ENCODE results near the gene DNAJC15.
"Not testable (repeated sequence)": the region's sequence is repeated elsewhere in the genome, so short reads cannot be mapped to it uniquely, and the experiment has no call there.

Gene DNAJC15

DNA sequence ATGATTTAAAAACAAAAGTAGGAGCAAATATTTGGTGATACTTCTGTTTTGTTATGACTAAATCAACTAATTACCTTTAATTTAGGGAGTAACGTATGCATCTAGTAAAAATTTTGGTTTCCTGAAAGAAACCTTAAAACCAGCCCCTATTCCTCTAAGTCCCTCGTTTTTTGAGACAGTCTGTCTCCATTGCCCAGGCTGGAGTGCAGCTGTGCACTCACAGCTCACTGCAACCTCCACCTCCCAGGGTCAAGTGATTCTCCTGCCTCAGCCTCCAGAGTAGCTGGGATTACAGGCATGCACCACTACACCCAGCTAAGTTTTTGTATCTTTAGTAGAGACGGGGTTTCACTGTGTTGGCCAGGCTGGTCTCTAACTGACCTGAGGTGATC lies 52.1 kb downstream of the DNAJC15 start:
- in situ Hi-C loops (cut with HindIII; ENCODE audit: low pct_ligation_motif_present, low pct_unique_long_range_greater_than_20kb, low sequenced_read_pairs); DNase-seq: not testable (repeated sequence)

DNA sequence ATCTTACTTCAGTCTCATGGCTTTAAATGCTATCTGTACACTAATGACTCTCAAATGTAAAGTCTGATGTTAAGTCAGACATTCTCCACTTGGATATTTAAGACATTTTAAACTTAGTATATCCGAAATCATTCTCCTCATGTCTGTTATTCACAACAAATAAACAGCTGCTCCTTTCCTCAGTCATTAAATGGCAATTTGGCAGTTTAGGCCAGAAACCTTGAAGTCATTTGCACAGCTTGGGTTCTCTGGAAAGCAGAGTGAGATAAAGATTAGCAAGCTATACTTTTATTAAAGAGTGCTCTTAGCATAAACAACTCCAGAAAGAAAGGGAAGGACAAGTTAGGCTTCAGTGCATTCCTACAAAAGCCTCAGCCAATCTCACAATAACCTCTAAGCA lies 53.7 kb downstream of the DNAJC15 start:
- no peak for DNase-seq
- in situ Hi-C loops (cut with HindIII; ENCODE audit: low pct_ligation_motif_present, low pct_unique_long_range_greater_than_20kb, low sequenced_read_pairs): no loop called here

DNA sequence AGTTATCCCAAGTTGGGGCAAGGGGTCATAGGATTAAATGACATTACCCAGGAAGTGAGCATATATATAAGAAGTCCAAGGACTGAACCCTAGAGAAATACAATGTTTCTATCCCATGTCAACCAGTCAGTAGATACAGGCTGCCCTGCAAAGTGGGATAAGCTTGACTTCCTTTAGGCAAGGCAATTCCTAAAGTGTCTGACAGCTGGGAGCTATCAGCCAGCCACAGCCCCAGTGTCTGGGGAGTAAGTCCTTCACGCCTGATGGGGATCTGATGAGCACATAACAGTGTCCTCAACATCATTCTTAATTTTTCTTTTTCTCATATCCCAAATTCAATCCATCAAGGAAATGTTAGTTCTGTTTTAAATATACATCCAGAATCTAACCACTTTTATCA lies 54.1 kb downstream of the DNAJC15 start:
- in situ Hi-C loops (cut with HindIII; ENCODE audit: low pct_ligation_motif_present, low pct_unique_long_range_greater_than_20kb, low sequenced_read_pairs): no loop called here
- no peak for DNase-seq

DNA sequence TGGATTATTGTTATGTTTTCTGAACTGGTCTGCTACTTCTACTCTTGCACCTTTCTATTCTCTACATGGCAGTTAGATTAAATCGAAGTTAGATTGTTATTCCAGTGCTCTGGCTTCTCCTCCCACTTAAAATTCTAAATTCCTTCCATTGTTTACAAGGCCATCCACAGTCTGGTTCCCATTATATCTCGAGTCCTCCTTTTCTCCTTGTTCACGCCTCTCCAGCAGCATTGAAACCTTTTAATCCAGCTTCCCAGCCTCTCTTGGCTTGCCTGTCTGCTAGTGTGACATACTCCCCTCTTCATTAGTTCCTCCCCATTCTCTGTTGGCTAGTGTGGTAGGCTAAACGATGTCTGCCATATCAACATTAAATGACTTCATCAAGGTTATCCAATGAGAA lies 54.5 kb downstream of the DNAJC15 start:
- in situ Hi-C loops (cut with HindIII; ENCODE audit: low pct_ligation_motif_present, low pct_unique_long_range_greater_than_20kb, low sequenced_read_pairs): no loop called here
- DNase-seq: no peak

DNA sequence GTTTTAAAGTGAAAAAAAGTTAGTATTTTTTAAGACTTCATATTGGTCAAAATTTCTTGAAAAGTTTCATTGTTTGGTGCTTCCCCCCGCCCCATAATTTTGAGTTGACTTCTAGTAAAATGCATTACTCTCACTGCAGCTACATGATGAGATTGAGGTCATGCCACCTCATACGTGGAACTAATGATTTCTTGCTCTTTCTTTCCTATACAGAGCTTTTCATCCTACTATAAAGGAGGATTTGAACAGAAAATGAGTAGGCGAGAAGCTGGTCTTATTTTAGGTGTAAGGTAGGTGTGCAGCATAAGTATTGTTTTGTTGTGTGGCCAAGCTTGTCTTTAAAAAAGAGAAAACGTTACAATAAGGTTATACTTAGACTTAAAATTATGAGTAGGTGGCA lies 55.0 kb downstream of the DNAJC15 start:
- no peak for DNase-seq
- in situ Hi-C loops (cut with HindIII; ENCODE audit: low pct_ligation_motif_present, low pct_unique_long_range_greater_than_20kb, low sequenced_read_pairs): no loop called here

DNA sequence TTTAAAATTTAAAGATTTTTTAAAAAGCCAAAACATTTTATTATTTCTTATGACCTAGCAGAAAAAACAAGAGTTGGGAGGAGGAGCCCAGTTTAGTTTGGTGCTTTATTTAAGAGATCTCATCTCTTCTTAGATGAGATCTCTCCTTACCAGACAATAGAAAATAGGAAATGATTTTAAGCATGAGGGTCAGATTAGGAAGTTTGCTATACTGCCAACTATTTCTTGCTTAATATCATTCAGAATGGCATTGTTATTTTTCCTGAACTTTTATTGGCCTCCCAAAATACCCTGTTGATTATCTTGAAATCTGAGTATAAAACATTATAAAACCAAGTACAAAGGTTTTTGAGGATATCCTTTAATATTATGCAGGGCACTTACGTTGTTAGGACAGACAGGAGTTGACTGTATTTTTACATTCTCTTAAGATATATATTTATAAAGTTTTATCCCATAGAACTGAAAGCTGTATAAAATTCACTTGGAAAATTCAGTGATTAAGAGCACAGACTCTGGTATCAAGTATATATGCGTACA lies 56.1 kb downstream of the DNAJC15 start:
- in situ Hi-C loops (cut with HindIII; ENCODE audit: low pct_ligation_motif_present, low pct_unique_long_range_greater_than_20kb, low sequenced_read_pairs): no loop called here

GRCh38 chr13:43080199-43080598 lies 56.8 kb downstream of the DNAJC15 start:
- DNase-seq: no peak
- in situ Hi-C loops (cut with HindIII; ENCODE audit: low pct_ligation_motif_present, low pct_unique_long_range_greater_than_20kb, low sequenced_read_pairs): no loop called here

More for the DNA sequence above, 56.1 kb downstream of the DNAJC15 start:
- DNase-seq: no peak

- in situ Hi-C loops (cut with HindIII; ENCODE audit: low pct_ligation_motif_present, low pct_unique_long_range_greater_than_20kb, low sequenced_read_pairs): no loop called here
- DNase-seq: no peak
Observed at GRCh38 chr13:43081866-43082265, 58.5 kb downstream of the DNAJC15 start.

DNA sequence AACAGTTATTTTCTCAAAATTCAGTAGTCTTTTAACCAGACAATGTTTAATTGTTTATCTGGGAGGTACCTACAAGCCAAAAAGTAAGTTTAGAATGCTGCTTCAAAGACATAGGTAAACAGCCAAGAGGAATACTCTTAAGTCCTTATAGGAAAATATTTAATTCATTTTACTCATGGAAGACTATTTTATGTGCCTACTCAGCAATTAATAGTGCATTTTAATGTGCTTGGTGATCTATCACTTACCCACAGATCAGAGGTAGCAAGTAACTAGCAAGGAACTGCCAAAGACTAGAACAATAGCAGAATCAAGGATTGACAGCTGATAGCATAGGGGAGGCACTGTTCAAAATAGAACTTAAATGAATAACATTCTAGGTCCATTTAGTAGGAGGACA lies 60.4 kb downstream of the DNAJC15 start:
- in situ Hi-C loops (cut with HindIII; ENCODE audit: low pct_ligation_motif_present, low pct_unique_long_range_greater_than_20kb, low sequenced_read_pairs): no loop called here
- no peak for DNase-seq

GRCh38 chr13:43085545-43085944 lies 62.2 kb downstream of the DNAJC15 start:
- peak; percentile 27 for DNase-seq
- in situ Hi-C loops (cut with HindIII; ENCODE audit: low pct_ligation_motif_present, low pct_unique_long_range_greater_than_20kb, low sequenced_read_pairs): no loop called here

DNA sequence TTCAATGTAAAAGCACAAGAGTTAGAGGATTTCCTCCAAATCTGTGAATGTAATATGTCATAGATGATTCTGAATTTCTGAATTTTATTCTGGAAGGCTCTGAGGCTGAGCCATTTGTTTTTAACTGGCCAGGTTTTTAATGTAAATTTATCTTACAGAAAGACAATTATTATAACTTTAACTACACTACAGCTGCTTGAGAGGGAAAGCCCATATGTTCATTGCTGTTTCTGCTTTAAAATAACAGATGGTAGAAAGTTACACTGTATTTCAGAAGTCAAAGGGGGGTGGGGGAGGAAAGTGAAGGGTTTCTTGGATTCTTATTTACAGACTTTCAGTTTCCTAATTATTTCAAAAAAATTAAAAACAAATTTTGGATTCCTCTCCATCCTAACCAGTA lies 62.8 kb downstream of the DNAJC15 start:
- no peak for DNase-seq
- in situ Hi-C loops (cut with HindIII; ENCODE audit: low pct_ligation_motif_present, low pct_unique_long_range_greater_than_20kb, low sequenced_read_pairs): no loop called here

- DNase-seq: no peak
- in situ Hi-C loops (cut with HindIII; ENCODE audit: low pct_ligation_motif_present, low pct_unique_long_range_greater_than_20kb, low sequenced_read_pairs): no loop called here
Observed at GRCh38 chr13:43088093-43088511, 64.7 kb downstream of the DNAJC15 start.

GRCh38 chr13:43089912-43090498 lies 66.6 kb downstream of the DNAJC15 start:
- in situ Hi-C loops (cut with HindIII; ENCODE audit: low pct_ligation_motif_present, low pct_unique_long_range_greater_than_20kb, low sequenced_read_pairs): no loop called here
- DNase-seq: no peak

- DNase-seq: no peak
- in situ Hi-C loops (cut with HindIII; ENCODE audit: low pct_ligation_motif_present, low pct_unique_long_range_greater_than_20kb, low sequenced_read_pairs): no loop called here
Observed at GRCh38 chr13:43094901-43095300, 71.5 kb downstream of the DNAJC15 start.

DNA sequence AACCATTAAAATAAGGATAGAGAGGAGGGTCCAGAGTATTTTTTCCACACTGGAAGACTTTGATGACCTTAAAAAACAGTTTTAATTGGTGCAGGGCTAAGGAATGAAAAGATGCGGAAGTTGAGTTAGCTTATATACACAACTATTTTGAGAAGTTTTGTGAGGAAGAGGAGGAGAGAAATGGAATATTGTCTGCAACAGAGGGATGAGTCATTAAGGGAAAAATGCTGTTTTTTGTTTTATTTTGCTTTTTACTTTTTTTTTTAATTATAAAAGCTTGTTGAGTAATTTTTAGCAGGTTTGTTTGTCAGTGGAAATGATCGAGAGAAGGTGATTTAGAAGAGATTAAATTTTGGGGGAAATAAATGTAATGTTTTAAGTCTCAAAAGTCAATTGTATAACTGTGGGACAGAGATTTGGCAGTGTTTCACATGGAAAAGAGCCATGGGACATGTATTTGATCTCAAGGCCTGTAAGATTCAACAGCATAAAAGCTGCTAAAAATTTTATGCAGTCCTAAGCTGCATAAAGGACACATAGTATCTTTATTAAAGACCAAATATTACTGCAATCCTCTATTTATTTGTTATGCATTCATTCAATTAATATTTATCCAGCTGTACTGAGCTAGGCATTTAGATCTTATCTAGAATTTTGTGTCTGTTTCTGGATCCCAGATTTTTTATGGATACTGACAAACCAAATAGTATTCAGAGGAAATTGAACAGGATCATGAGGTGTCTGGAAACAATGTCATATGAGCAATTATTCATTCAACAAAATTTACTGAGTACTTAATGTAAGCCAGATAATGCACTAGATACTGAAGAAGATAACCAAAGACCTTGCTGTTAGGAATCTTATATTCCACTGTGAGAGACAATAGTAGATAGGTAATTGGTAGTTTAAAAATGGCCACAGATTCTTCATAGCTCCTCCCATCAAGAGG lies 72.7 kb downstream of the DNAJC15 start:
- DNase-seq: no peak
- in situ Hi-C loops (cut with HindIII; ENCODE audit: low pct_ligation_motif_present, low pct_unique_long_range_greater_than_20kb, low sequenced_read_pairs): no loop called here

DNA sequence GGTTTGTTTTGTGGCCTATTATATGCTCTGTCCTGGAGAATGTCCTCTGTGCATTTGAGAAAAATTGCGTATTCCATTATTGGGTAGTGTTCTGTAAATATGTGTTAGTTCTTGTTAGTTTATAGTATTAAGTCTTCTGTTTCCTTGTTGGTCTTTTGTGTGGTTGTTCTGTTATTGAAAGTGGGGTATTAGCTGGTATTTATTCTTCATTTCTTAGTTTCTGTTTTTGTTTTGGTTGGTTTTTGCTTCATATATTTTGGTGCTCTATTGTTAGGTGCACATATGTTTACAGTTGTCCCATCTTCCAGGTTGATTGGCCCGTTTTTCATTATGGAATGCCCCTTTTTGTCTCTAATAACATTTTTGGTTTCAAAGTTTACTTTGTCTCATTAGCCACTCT lies 77.3 kb downstream of the DNAJC15 start:
- no peak for DNase-seq
- in situ Hi-C loops (cut with HindIII; ENCODE audit: low pct_ligation_motif_present, low pct_unique_long_range_greater_than_20kb, low sequenced_read_pairs): no loop called here

- DNase-seq: no peak
Observed at GRCh38 chr13:43102304-43102703, 78.9 kb downstream of the DNAJC15 start.

GRCh38 chr13:43107780-43108179 lies 84.4 kb downstream of the DNAJC15 start:
- no peak for DNase-seq
- in situ Hi-C loops (cut with HindIII; ENCODE audit: low pct_ligation_motif_present, low pct_unique_long_range_greater_than_20kb, low sequenced_read_pairs): no loop called here

More at GRCh38 chr13:43102304-43102703, 78.9 kb downstream of the DNAJC15 start:
- in situ Hi-C loops (cut with HindIII; ENCODE audit: low pct_ligation_motif_present, low pct_unique_long_range_greater_than_20kb, low sequenced_read_pairs): no loop called here

DNA sequence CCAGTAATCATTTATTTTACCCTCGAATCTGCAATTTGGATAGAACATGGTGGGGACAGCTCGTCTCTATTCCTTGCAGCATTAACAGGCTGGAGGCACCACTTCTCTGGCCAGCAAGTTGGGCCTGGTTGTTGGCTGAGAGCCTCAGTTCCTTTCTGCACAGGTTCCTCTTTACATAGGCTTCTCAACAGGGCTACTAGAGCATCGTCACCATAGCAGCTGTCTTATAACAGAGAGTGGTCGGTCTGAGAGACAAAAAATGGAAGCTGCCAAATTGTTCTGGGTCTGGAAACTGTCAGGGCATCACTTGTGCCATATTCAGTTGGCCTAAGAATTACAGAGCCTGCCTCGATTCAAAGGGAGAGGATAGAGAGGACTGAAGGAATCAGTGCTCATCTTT lies 86.7 kb downstream of the DNAJC15 start:
- no peak for DNase-seq
- in situ Hi-C loops (cut with HindIII; ENCODE audit: low pct_ligation_motif_present, low pct_unique_long_range_greater_than_20kb, low sequenced_read_pairs): no loop called here

DNA sequence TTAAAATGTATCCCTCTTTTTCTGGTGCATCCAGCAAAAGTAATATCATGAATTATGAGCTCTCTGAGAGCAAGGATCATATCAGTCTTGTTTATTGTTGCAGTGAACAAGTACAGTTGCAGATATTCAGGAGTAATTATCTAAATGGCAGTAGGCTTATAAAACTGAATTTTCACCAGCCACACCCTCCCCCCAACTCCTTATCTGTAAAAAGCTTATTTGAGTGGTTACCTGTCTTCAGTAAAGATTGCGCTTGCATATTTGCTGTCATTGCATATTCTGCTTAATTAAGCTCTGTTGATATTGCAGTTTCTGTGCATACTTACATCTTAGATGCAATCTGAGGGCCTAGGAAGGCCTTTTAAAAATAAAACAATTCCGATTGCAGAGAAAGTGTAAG lies 87.3 kb downstream of the DNAJC15 start:
- DNase-seq: no peak
- in situ Hi-C loops (cut with HindIII; ENCODE audit: low pct_ligation_motif_present, low pct_unique_long_range_greater_than_20kb, low sequenced_read_pairs): no loop called here
